PC-3 (cell line): ENCODE results near the gene MKX.

Experiments
- EZH2 ChIP-seq: fragments of 300-600 bp; sonication (generic); IDR thresholded peaks from one replicate; pipeline ENCODE4 v1.6.1; 2017; ENCODE audit warnings: antibody characterized with exemption, mild to moderate bottlenecking, low read length; ENCODE audit not compliant: unreplicated experiment
- EZH2phosphoT487 ChIP-seq: fragments of 300-600 bp; sonication (generic); IDR thresholded peaks from 2 replicates; pipeline ENCODE4 v1.6.1; 2018; ENCODE audit warnings: mild to moderate bottlenecking, antibody characterized with exemption, low read length, borderline replicate concordance
- TF ChIP-seq, protein P1 (sequence below): fragments of 300-600 bp; sonication (generic); conservative IDR thresholded peaks from 2 replicates; pipeline ENCODE4 v1.5.1; 2017; ENCODE audit warnings: antibody characterized with exemption, low read depth, mild to moderate bottlenecking, low read length

DNA sequence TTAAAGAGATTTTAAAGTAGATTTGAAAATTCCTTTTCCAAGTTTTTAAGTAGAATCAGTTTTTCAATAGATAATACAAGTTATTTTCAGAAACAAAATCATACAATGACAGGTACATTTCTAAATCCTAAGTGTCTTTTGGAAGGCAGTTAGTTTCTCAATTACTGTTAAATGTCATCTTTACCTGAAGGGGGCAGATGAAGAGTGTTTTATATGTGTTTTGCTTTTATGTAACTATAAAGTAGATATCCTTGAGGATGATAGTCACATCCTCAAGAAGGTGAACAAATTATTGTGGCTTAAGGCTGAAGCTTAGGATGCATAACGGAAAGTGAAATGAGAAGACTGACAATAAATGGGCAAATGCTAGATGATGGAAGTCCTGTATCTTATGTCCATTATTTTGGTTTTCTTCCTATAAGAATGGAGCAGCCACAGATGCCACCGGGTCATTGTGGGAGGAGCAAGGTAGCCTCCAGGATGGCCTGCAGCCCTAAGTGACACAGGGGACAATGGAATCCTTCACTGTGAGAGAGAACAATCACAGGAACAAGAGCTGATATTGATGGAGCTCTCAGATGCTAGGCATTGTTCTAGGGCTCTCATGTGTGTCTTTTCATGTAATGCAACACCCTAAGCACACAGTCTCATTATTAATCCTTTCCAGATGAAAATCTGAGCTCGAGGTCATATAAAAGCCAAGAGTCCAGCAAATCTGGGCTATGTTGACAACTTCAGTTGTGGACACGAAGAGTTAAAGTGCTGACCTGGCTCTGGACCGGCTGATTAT lies 14.1 kb upstream of the MKX start:
- TF ChIP-seq, protein P1, sequence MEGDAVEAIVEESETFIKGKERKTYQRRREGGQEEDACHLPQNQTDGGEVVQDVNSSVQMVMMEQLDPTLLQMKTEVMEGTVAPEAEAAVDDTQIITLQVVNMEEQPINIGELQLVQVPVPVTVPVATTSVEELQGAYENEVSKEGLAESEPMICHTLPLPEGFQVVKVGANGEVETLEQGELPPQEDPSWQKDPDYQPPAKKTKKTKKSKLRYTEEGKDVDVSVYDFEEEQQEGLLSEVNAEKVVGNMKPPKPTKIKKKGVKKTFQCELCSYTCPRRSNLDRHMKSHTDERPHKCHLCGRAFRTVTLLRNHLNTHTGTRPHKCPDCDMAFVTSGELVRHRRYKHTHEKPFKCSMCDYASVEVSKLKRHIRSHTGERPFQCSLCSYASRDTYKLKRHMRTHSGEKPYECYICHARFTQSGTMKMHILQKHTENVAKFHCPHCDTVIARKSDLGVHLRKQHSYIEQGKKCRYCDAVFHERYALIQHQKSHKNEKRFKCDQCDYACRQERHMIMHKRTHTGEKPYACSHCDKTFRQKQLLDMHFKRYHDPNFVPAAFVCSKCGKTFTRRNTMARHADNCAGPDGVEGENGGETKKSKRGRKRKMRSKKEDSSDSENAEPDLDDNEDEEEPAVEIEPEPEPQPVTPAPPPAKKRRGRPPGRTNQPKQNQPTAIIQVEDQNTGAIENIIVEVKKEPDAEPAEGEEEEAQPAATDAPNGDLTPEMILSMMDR = peak; percentile 41; the same call in 1 of the 2 replicates
- TF ChIP-seq EZH2phosphoT487 (no peak), EZH2 (no peak)
